Measurements from ENCODE around the gene NSMCE1. TPM values are rescaled to one million over a fixed set of nuclear protein-coding genes. Genes with fewer than 3 reads are reported as not detected.

The NSMCE1 gene
- total RNA-seq, 1 donor from 2014 or later: 53.0 TPM

DNA sequence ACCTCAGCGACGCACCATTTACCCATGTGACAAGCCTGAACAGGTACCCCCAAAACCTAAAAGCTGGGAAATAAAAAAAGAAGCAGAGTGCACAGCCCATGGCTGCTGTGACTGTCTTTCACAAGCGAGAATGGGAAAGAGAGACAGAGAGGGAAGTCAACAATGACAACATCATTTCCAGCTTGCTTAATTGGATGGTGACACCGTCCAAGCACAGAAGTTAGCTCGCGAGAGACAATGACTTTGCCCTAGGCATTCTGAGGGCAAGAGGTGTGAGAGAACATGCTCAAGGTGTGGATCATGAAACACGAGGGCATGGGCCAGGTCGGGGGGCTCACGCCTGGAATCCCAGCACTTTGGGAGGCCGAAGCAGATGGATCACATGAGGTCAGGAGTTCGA lies 19.3 kb upstream of the NSMCE1 start:
- Histone ChIP-seq H3K27me3 (ENCODE audit: low read depth) (no peaks in the 10 kb centered on the region), H3K36me3 (no peaks in the 10 kb centered on the region), H3K9me3 (no peaks in the 10 kb centered on the region), H3K4me3 (no peak overlapping the region), H3K4me1 (peaks cover 4% of the 10 kb centered on the region), H3K27ac (no peak overlapping the region)
- DNase-seq (no peak), ATAC-seq (peak; percentile 52 to 53)
- intact Hi-C loops (cut with DNase I): no loop called here
- TF ChIP-seq, protein P1, sequence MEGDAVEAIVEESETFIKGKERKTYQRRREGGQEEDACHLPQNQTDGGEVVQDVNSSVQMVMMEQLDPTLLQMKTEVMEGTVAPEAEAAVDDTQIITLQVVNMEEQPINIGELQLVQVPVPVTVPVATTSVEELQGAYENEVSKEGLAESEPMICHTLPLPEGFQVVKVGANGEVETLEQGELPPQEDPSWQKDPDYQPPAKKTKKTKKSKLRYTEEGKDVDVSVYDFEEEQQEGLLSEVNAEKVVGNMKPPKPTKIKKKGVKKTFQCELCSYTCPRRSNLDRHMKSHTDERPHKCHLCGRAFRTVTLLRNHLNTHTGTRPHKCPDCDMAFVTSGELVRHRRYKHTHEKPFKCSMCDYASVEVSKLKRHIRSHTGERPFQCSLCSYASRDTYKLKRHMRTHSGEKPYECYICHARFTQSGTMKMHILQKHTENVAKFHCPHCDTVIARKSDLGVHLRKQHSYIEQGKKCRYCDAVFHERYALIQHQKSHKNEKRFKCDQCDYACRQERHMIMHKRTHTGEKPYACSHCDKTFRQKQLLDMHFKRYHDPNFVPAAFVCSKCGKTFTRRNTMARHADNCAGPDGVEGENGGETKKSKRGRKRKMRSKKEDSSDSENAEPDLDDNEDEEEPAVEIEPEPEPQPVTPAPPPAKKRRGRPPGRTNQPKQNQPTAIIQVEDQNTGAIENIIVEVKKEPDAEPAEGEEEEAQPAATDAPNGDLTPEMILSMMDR (IDR thresholded peaks at IDR 0.05): no peak

- H3K9me3 ChIP-seq: no peaks in the 10 kb centered on the region
- intact Hi-C loops (cut with DNase I): no loop called here
- H3K27me3 ChIP-seq (ENCODE audit: low read depth): no peaks in the 10 kb centered on the region
- no peak overlapping the region for H3K4me3 ChIP-seq
- DNase-seq (no peak), ATAC-seq (no peak)
- TF ChIP-seq, protein P1 (IDR thresholded peaks at IDR 0.05): no peak
- peaks cover 4% of the 10 kb centered on the region for H3K4me1 ChIP-seq
- H3K27ac ChIP-seq: peak overlapping the region; percentile 36
- H3K36me3 ChIP-seq: no peaks in the 10 kb centered on the region
These were observed 18.7 kb upstream of the NSMCE1 start for GRCh38 chr16:27287051-27287811.

- TF ChIP-seq, protein P1 (IDR thresholded peaks at IDR 0.05): no peak
- Histone ChIP-seq H3K27me3 (ENCODE audit: low read depth) (no peaks in the 10 kb centered on the region), H3K9me3 (no peaks in the 10 kb centered on the region), H3K27ac (peak overlapping the region; percentile 36), H3K4me1 (peaks cover 4% of the 10 kb centered on the region), H3K36me3 (no peaks in the 10 kb centered on the region), H3K4me3 (no peak overlapping the region)
- intact Hi-C loops (cut with DNase I): no loop called here
- no peak for DNase-seq
- peak; percentile 68 to 72 for ATAC-seq
These were observed 17.9 kb upstream of the NSMCE1 start for GRCh38 chr16:27286451-27286850.

- Histone ChIP-seq H3K36me3 (no peaks in the 10 kb centered on the region), H3K27ac (peak overlapping the region; percentile 36), H3K27me3 (ENCODE audit: low read depth) (no peaks in the 10 kb centered on the region), H3K9me3 (no peaks in the 10 kb centered on the region), H3K4me1 (peaks cover 4% of the 10 kb centered on the region), H3K4me3 (no peak overlapping the region)
- intact Hi-C loops (cut with DNase I): no loop called here
- TF ChIP-seq, protein P1 (IDR thresholded peaks at IDR 0.05): no peak
- ATAC-seq (peak; percentile 58 to 82), DNase-seq (no peak)
These were observed 17.2 kb upstream of the NSMCE1 start for GRCh38 chr16:27285676-27286196.

- intact Hi-C loops (cut with DNase I): no loop called here
- no peak overlapping the region for H3K27ac ChIP-seq
- DNase-seq (no peak), ATAC-seq (no peak)
- TF ChIP-seq, protein P1 (IDR thresholded peaks at IDR 0.05): no peak
- H3K27me3 ChIP-seq (ENCODE audit: low read depth): no peaks in the 10 kb centered on the region
- no peak overlapping the region for H3K4me3 ChIP-seq
- H3K9me3 ChIP-seq: no peaks in the 10 kb centered on the region
- H3K4me1 ChIP-seq: peaks cover 4% of the 10 kb centered on the region
- no peaks in the 10 kb centered on the region for H3K36me3 ChIP-seq
These were observed 16.5 kb upstream of the NSMCE1 start for GRCh38 chr16:27284865-27285675.
